ENCODE measurements around the gene PCNX2.
A peak's percentile ranks its signal among the peaks of the same experiment; 100 is the strongest.

PCNX2 gene

GRCh38 chr1:232983375-232983774, 312.1 kb downstream of the PCNX2 start (continued):
- TF ChIP-seq ZNF777 (tag by site-specific recombination; IDR thresholded peaks at IDR 0.05; ENCODE audit: borderline replicate concordance) = no peak
- TF ChIP-seq ZBTB20 (tag by site-specific recombination; IDR thresholded peaks at IDR 0.05) = no peak
- TF ChIP-seq ZNF501 (tag by site-specific recombination; IDR thresholded peaks at IDR 0.05) = no peak
- no peak for TF ChIP-seq ZNF362 (tag by site-specific recombination; IDR thresholded peaks at IDR 0.05)
- TF ChIP-seq OSR2 (tag by site-specific recombination; IDR thresholded peaks at IDR 0.05) = no peak
- TF ChIP-seq MEIS1 (CRISPR knock-in tag; IDR thresholded peaks at IDR 0.05; ENCODE audit: borderline replicate concordance) = no peak
- no peak for TF ChIP-seq ZNF394 (tag by site-specific recombination; IDR thresholded peaks at IDR 0.05; ENCODE audit: borderline replicate concordance)
- TF ChIP-seq ELK4 (IDR thresholded peaks at IDR 0.05; ENCODE audit: borderline replicate concordance, low read depth, low read length) = no peak

GRCh38 chr1:232982238-232982944, 313.1 kb downstream of the PCNX2 start:
- peaks cover 0 to 59% of the 10 kb centered on the region in 2 experiments; a peak in 2 of 3 replicates for H3K36me3 ChIP-seq (ENCODE audit: control insufficient read depth in 2 of 2, insufficient read depth in 1 of 2, low read length in 2 of 2)
- POLR2A ChIA-PET = interaction anchor here (0.6 kb wide), 1 partner anchor 1365 kb away, joined by 3 read pairs; no protein-coding TSS in a partner anchor

GRCh38 chr1:232980986-232981560, 314.5 kb downstream of the PCNX2 start:
- ChIA-PET CTCF (no interaction called here), POLR2A (no interaction called here)
- H3K4me1 ChIP-seq (ENCODE audit: control insufficient read depth, insufficient read depth, low read length) = peaks cover 7% of the 10 kb centered on the region
- no peak for TF ChIP-seq ZNF211 (tag by site-specific recombination; IDR thresholded peaks at IDR 0.05; ENCODE audit: low read depth)
- no peak for TF ChIP-seq ZNF837 (tag by site-specific recombination; IDR thresholded peaks at IDR 0.05)
- no peak for TF ChIP-seq ZNF10 (tag by site-specific recombination; IDR thresholded peaks at IDR 0.05)
- TF ChIP-seq PRDM6 (tag by site-specific recombination; IDR thresholded peaks at IDR 0.05) = no peak
- TF ChIP-seq PATZ1 (tag by site-specific recombination; IDR thresholded peaks at IDR 0.05) = no peak
- TF ChIP-seq ZSCAN16 (tag by site-specific recombination; IDR thresholded peaks at IDR 0.05) = no peak
- no peak for TF ChIP-seq ZNF175 (tag by site-specific recombination; IDR thresholded peaks at IDR 0.05)
- TF ChIP-seq HOXD13 (CRISPR knock-in tag; IDR thresholded peaks at IDR 0.05; ENCODE audit: borderline replicate concordance) = no peak
- no peak for TF ChIP-seq ZNF658 (tag by site-specific recombination; IDR thresholded peaks at IDR 0.05)
- no peak for TF ChIP-seq ZSCAN5A (tag by site-specific recombination; IDR thresholded peaks at IDR 0.05)
- no peak for TF ChIP-seq ZNF660 (tag by site-specific recombination; IDR thresholded peaks at IDR 0.05)
- H3K4me3 ChIP-seq (ENCODE audit: low read depth, low read length) = no peak overlapping the region
- H3K27ac ChIP-seq (ENCODE audit: extremely low read depth, low read depth, low read length) = no peak overlapping the region
- peaks cover 0 to 68% of the 10 kb centered on the region in 2 experiments; a peak in 2 of 3 replicates for H3K36me3 ChIP-seq (ENCODE audit: control insufficient read depth in 2 of 2, insufficient read depth in 1 of 2, low read length in 2 of 2)
- H3K9me3 ChIP-seq (ENCODE audit: control insufficient read depth, insufficient read depth, low read depth, low read length) = no peaks in the 10 kb centered on the region

More at GRCh38 chr1:232982238-232982944, 313.1 kb downstream of the PCNX2 start:
- Histone ChIP-seq H3K9me3 (ENCODE audit: control insufficient read depth, insufficient read depth, low read depth, low read length) (no peaks in the 10 kb centered on the region), H3K27ac (ENCODE audit: extremely low read depth, low read depth, low read length) (no peak overlapping the region), H3K4me1 (ENCODE audit: control insufficient read depth, insufficient read depth, low read length) (peaks cover 7% of the 10 kb centered on the region), H3K4me3 (ENCODE audit: low read depth, low read length) (no peak overlapping the region)
- TF ChIP-seq GLIS2 (tag by site-specific recombination; IDR thresholded peaks at IDR 0.05) (0 out of 2 replicates have a peak, but pooled peaks have one; percentile 16), GLIS1 (tag by site-specific recombination; IDR thresholded peaks at IDR 0.05) (peak; percentile 51; the same call in 1 of the 2 replicates), FEZF1 (tag by site-specific recombination; IDR thresholded peaks at IDR 0.05) (0 out of 2 replicates have a peak, but pooled peaks have one; percentile 15), ZNF146 (tag by site-specific recombination; IDR thresholded peaks at IDR 0.05) (no peak), ZIC2 (tag by site-specific recombination; IDR thresholded peaks at IDR 0.05) (0 out of 2 replicates have a peak, but pooled peaks have one; percentile 13), ZSCAN4 (tag by site-specific recombination; IDR thresholded peaks at IDR 0.05) (no peak)
- CTCF ChIA-PET = interaction anchor here (0.5 to 0.7 kb wide), 3 partner anchors 8 to 190 kb away, joined by 3 read pairs; no protein-coding TSS in a partner anchor
